ENCODE data around the gene TNS3.
"Not testable (repeated sequence)": the region's sequence is repeated elsewhere in the genome, so short reads cannot be mapped to it uniquely, and the experiment has no call there.

TNS3 gene

GRCh38 chr7:47611045-47611511, 29.2 kb upstream of the TNS3 start:
- DNase-seq (no peak), ATAC-seq (replicated peaks) (no peak)
- Mint-ChIP-seq H3K27ac (no peak overlapping the region), H3K4me1 (ENCODE audit: low read depth in 2 of 2) (no peaks in the 10 kb centered on the region), H3K36me3 (ENCODE audit: insufficient read depth) (no peaks in the 10 kb centered on the region), H3K27me3 (no peaks in the 10 kb centered on the region), H3K9me3 (no peaks in the 10 kb centered on the region), H3K4me3 (no peak overlapping the region)

GRCh38 chr7:47610506-47611044, 28.7 kb upstream of the TNS3 start:
- no peaks in the 10 kb centered on the region for H3K4me1 Mint-ChIP-seq (ENCODE audit: low read depth in 2 of 2)
- no peaks in the 10 kb centered on the region for H3K36me3 Mint-ChIP-seq (ENCODE audit: insufficient read depth)
- no peak overlapping the region for H3K4me3 Mint-ChIP-seq
- H3K9me3 Mint-ChIP-seq: no peaks in the 10 kb centered on the region
- no peak for ATAC-seq (replicated peaks)
- DNase-seq: no peak
- no peak overlapping the region for H3K27ac Mint-ChIP-seq
- no peaks in the 10 kb centered on the region for H3K27me3 Mint-ChIP-seq

- Mint-ChIP-seq H3K9me3 (no peaks in the 10 kb centered on the region), H3K36me3 (ENCODE audit: insufficient read depth) (no peaks in the 10 kb centered on the region), H3K4me1 (ENCODE audit: low read depth in 2 of 2) (no peaks in the 10 kb centered on the region), H3K27ac (no peak overlapping the region), H3K27me3 (no peaks in the 10 kb centered on the region), H3K4me3 (no peak overlapping the region)
- ATAC-seq (replicated peaks) (no peak), DNase-seq (no peak)
Measured at GRCh38 chr7:47609803-47610452, 28.0 kb upstream of the TNS3 start.

- not testable (repeated sequence) for DNase-seq; H3K4me3 Mint-ChIP-seq; H3K27ac Mint-ChIP-seq; ATAC-seq (replicated peaks); H3K4me1 Mint-ChIP-seq (ENCODE audit: low read depth in 2 of 2); H3K27me3 Mint-ChIP-seq; H3K9me3 Mint-ChIP-seq; H3K36me3 Mint-ChIP-seq (ENCODE audit: insufficient read depth)
Measured at GRCh38 chr7:47606593-47607046, 24.7 kb upstream of the TNS3 start.

GRCh38 chr7:47605816-47606575, 24.1 kb upstream of the TNS3 start:
- Mint-ChIP-seq H3K9me3 (peaks cover 0 to 2% of the 10 kb centered on the region in 2 donors), H3K36me3 (ENCODE audit: insufficient read depth) (no peaks in the 10 kb centered on the region), H3K4me3 (no peak overlapping the region)

GRCh38 chr7:47604496-47604890, 22.6 kb upstream of the TNS3 start:
- peaks cover 0 to 7% of the 10 kb centered on the region in 2 donors for H3K9me3 Mint-ChIP-seq
- no peaks in the 10 kb centered on the region for H3K4me1 Mint-ChIP-seq (ENCODE audit: low read depth in 2 of 2)
- ATAC-seq (replicated peaks) (no peak), DNase-seq (no peak)
- H3K4me3 Mint-ChIP-seq: no peak overlapping the region
- H3K36me3 Mint-ChIP-seq (ENCODE audit: insufficient read depth): no peaks in the 10 kb centered on the region
- H3K27ac Mint-ChIP-seq: no peak overlapping the region
- no peaks in the 10 kb centered on the region for H3K27me3 Mint-ChIP-seq

More at GRCh38 chr7:47605816-47606575, 24.1 kb upstream of the TNS3 start:
- no peak overlapping the region for H3K27ac Mint-ChIP-seq
- no peak for DNase-seq
- H3K27me3 Mint-ChIP-seq: no peaks in the 10 kb centered on the region
- H3K4me1 Mint-ChIP-seq (ENCODE audit: low read depth in 2 of 2): no peaks in the 10 kb centered on the region
- ATAC-seq (replicated peaks): no peak

- ATAC-seq (replicated peaks); H3K27me3 Mint-ChIP-seq; DNase-seq; H3K36me3 Mint-ChIP-seq (ENCODE audit: insufficient read depth); H3K4me1 Mint-ChIP-seq (ENCODE audit: low read depth in 2 of 2); H3K4me3 Mint-ChIP-seq; H3K27ac Mint-ChIP-seq: not testable (repeated sequence)
- peaks cover 0 to 10% of the 10 kb centered on the region in 2 donors for H3K9me3 Mint-ChIP-seq
Measured at GRCh38 chr7:47603514-47604255, 21.8 kb upstream of the TNS3 start.

GRCh38 chr7:47602272-47603004, 20.5 kb upstream of the TNS3 start:
- Mint-ChIP-seq H3K4me1 (ENCODE audit: low read depth in 2 of 2) (no peaks in the 10 kb centered on the region), H3K36me3 (ENCODE audit: insufficient read depth) (no peaks in the 10 kb centered on the region), H3K27me3 (no peaks in the 10 kb centered on the region), H3K4me3 (no peak overlapping the region), H3K27ac (no peak overlapping the region), H3K9me3 (peaks cover 6 to 10% of the 10 kb centered on the region in 2 donors)
- no peak for ATAC-seq (replicated peaks)
- DNase-seq: no peak

- DNase-seq: no peak
- Mint-ChIP-seq H3K9me3 (peaks cover 9 to 10% of the 10 kb centered on the region in 2 donors), H3K4me3 (no peak overlapping the region), H3K27me3 (no peaks in the 10 kb centered on the region), H3K36me3 (ENCODE audit: insufficient read depth) (no peaks in the 10 kb centered on the region), H3K4me1 (ENCODE audit: low read depth in 2 of 2) (no peaks in the 10 kb centered on the region), H3K27ac (no peak overlapping the region)
- no peak for ATAC-seq (replicated peaks)
Measured at GRCh38 chr7:47601881-47602249, 20.0 kb upstream of the TNS3 start.

GRCh38 chr7:47601119-47601880, 19.4 kb upstream of the TNS3 start:
- Mint-ChIP-seq H3K27me3 (no peaks in the 10 kb centered on the region), H3K36me3 (ENCODE audit: insufficient read depth) (no peaks in the 10 kb centered on the region), H3K4me1 (ENCODE audit: low read depth in 2 of 2) (no peaks in the 10 kb centered on the region), H3K27ac (no peak overlapping the region), H3K4me3 (no peak overlapping the region), H3K9me3 (peaks cover 9 to 10% of the 10 kb centered on the region in 2 donors)
- no peak for ATAC-seq (replicated peaks)
- DNase-seq: no peak

- Mint-ChIP-seq H3K4me1 (ENCODE audit: low read depth in 2 of 2) (no peaks in the 10 kb centered on the region), H3K4me3 (no peak overlapping the region), H3K27ac (no peak overlapping the region), H3K36me3 (ENCODE audit: insufficient read depth) (no peaks in the 10 kb centered on the region), H3K27me3 (no peaks in the 10 kb centered on the region), H3K9me3 (peaks cover 9 to 10% of the 10 kb centered on the region in 2 donors)
- DNase-seq (no peak), ATAC-seq (replicated peaks) (no peak)
Measured at GRCh38 chr7:47600199-47601118, 18.5 kb upstream of the TNS3 start.

- Mint-ChIP-seq H3K27me3 (no peaks in the 10 kb centered on the region), H3K4me1 (ENCODE audit: low read depth in 2 of 2) (no peaks in the 10 kb centered on the region), H3K9me3 (peaks cover 9 to 10% of the 10 kb centered on the region in 2 donors), H3K4me3 (no peak overlapping the region), H3K36me3 (ENCODE audit: insufficient read depth) (no peaks in the 10 kb centered on the region), H3K27ac (no peak overlapping the region)
- DNase-seq (no peak), ATAC-seq (replicated peaks) (no peak)
Measured at GRCh38 chr7:47597379-47597778, 15.5 kb upstream of the TNS3 start.
